Keratinocyte (primary cell): ENCODE data around the gene SFMBT2. TPM values are rescaled to one million over a fixed set of nuclear protein-coding genes. Genes with fewer than 3 reads are reported as not detected.
"Not testable (repeated sequence)": the region's sequence is repeated elsewhere in the genome, so short reads cannot be mapped to it uniquely, and the experiment has no call there.

Source experiments
- DNase-seq: peaks from one replicate; pipeline ENCODE4 v3.0.0-alpha.2; 2011; ENCODE audit warnings: low read depth, missing footprints, low spot score
- FAIRE-seq: peaks from 2 replicates; lab custom pipeline; 2011; peaks lifted over from hg19 to GRCh38; lab: Jason Lieb, UNC
- H2AFZ ChIP-seq: 2 replicates; pipeline ENCODE4 v1.6.0; 2012; ENCODE audit warnings: low read length, control low read depth, inconsistent platforms; ENCODE audit not compliant: control insufficient read depth
- H3K27ac ChIP-seq: 2 replicates; pipeline ENCODE4 v1.5.1; 2011; ENCODE audit warnings: low read length; ENCODE audit not compliant: control insufficient read depth, insufficient read depth
- H3K27me3 ChIP-seq: 3 replicates; pipeline ENCODE4 v1.6.0; 2011; ENCODE audit warnings: low read length; ENCODE audit not compliant: control insufficient read depth, insufficient read depth; ENCODE audit errors: extremely low read depth
- H3K36me3 ChIP-seq, 2 experiments: 2 replicates in 1 of 2; 3 replicates in 1 of 2; pipeline ENCODE4 v1.5.1; 2011; ENCODE audit warnings: low read length in 2 of 2, mild to moderate bottlenecking in 1 of 2; ENCODE audit not compliant: control insufficient read depth in 2 of 2, insufficient read depth in 2 of 2; ENCODE audit errors: extremely low read depth in 1 of 2
- H3K4me1 ChIP-seq: 3 replicates; pipeline ENCODE4 v1.5.1; 2011; ENCODE audit warnings: low read length; ENCODE audit not compliant: control insufficient read depth, insufficient read depth; ENCODE audit errors: extremely low read depth
- H3K4me2 ChIP-seq: 3 replicates; pipeline ENCODE4 v1.6.0; 2011; ENCODE audit warnings: low read depth, low read length; ENCODE audit not compliant: control insufficient read depth, insufficient read depth; ENCODE audit errors: extremely low read depth
- H3K4me3 ChIP-seq, 3 experiments: fragments of 200-600 bp in 1 of 3; sonication (generic) in 1 of 3; 2 replicates in 2 of 3; 3 replicates in 1 of 3; pipeline ENCODE4 v1.5.1; 2011 to 2016; ENCODE audit warnings: low read length in 3 of 3, mild to moderate bottlenecking in 3 of 3, control low read depth in 2 of 3, inconsistent platforms in 1 of 3, low read depth in 1 of 3, mixed read lengths in 1 of 3, mixed run types in 1 of 3, moderate library complexity in 1 of 3; ENCODE audit not compliant: control insufficient read depth in 2 of 3, insufficient read depth in 2 of 3; ENCODE audit errors: extremely low read depth in 1 of 3
- H3K79me2 ChIP-seq: 2 replicates; pipeline ENCODE4 v1.6.0; 2012; ENCODE audit warnings: low read length; ENCODE audit not compliant: control insufficient read depth, insufficient read depth
- H3K9ac ChIP-seq: 3 replicates; pipeline ENCODE4 v1.6.0; 2011; ENCODE audit warnings: low read length; ENCODE audit not compliant: control insufficient read depth, insufficient read depth; ENCODE audit errors: extremely low read depth
- H3K9me1 ChIP-seq: 3 replicates; pipeline ENCODE4 v1.6.0; 2011; ENCODE audit warnings: low read length; ENCODE audit not compliant: control insufficient read depth, insufficient read depth; ENCODE audit errors: extremely low read depth
- H3K9me3 ChIP-seq: 2 replicates; pipeline ENCODE4 v1.5.1; 2012; ENCODE audit warnings: low read depth, low read length; ENCODE audit not compliant: control insufficient read depth
- H4K20me1 ChIP-seq: 3 replicates; pipeline ENCODE4 v1.6.0; 2011; ENCODE audit warnings: low read length; ENCODE audit not compliant: control insufficient read depth, insufficient read depth; ENCODE audit errors: extremely low read depth
- CTCF ChIP-seq, 3 experiments: IDR thresholded peaks in 1 of 3; conservative IDR thresholded peaks in 1 of 3; optimal IDR thresholded peaks in 1 of 3; 2 replicates in 2 of 3; 3 replicates in 1 of 3; pipeline versions ENCODE3 to v1.5.1; 2011; ENCODE audit warnings: low read length in 3 of 3, mild to moderate bottlenecking in 3 of 3, moderate library complexity in 2 of 3, control low read depth in 1 of 3, inconsistent platforms in 1 of 3; ENCODE audit not compliant: insufficient read depth in 2 of 3; ENCODE audit errors: extremely low read depth in 1 of 3
- EZH2 ChIP-seq: IDR thresholded peaks from one replicate; pipeline ENCODE4 v1.6.1; 2012; ENCODE audit warnings: inconsistent platforms, mild to moderate bottlenecking, low read length, moderate library complexity
- dilution Hi-C: fragments of 300-500 bp; cut with MboI; formaldehyde crosslinking; loops from one replicate; pipeline ENCODE4 v1.7.0; 2020; ENCODE audit warnings: low sequenced_read_pairs; ENCODE audit not compliant: extremely low pct_ligation_motif_present
- polyA plus RNA-seq, 5 experiments: library from polyadenylated mRNA; depleted of rRNA in 3 of 5; stranded (reverse) in 3 of 5; stranded (forward) in 1 of 5; unstranded in 1 of 5; fragments of >200 nt; gene quantifications; 1 replicate in 1 of 5; 2 replicates in 3 of 5; 3 replicates in 1 of 5; pipeline versions ENCODE4 v1.2.1 to v1.2.3, GENCODE V29; 2011 to 2012; ENCODE audit warnings: missing spikeins in 2 of 5, low read depth in 1 of 5, low replicate concordance in 1 of 5

Gene SFMBT2
- polyA plus RNA-seq, 1 donor (not counting 4 experiments of a cell fraction or from before 2014, with no cell fraction given) = 0.71 TPM

GRCh38 chr10:7300384-7300971 lies 110.4 kb downstream of the SFMBT2 start:
- no peaks in the 10 kb centered on the region for H3K9me3 ChIP-seq
- H3K4me2 ChIP-seq = no peak overlapping the region
- FAIRE-seq (no peak), DNase-seq (no peak)
- no peaks in the 10 kb centered on the region for H3K4me1 ChIP-seq
- H3K36me3 ChIP-seq = no peaks in the 10 kb centered on the region
- no peak overlapping the region for H2AFZ ChIP-seq
- no peaks in the 10 kb centered on the region for H3K9me1 ChIP-seq
- TF ChIP-seq EZH2 (no peak), CTCF (optimal IDR thresholded peaks at IDR 0.05 in 1 of 3, IDR thresholded peaks at IDR 0.05 in 1 of 3, conservative IDR thresholded peaks at IDR 0.05 in 1 of 3; ENCODE audit: extremely low read depth in 1 of 3, insufficient read depth in 2 of 3, low read length in 3 of 3) (no peak)
- H4K20me1 ChIP-seq = no peaks in the 10 kb centered on the region
- H3K27ac ChIP-seq = no peak overlapping the region
- H3K4me3 ChIP-seq = no peak overlapping the region
- dilution Hi-C loops = no loop called here
- H3K27me3 ChIP-seq = no peaks in the 10 kb centered on the region
- H3K9ac ChIP-seq = no peak overlapping the region
- no peaks in the 10 kb centered on the region for H3K79me2 ChIP-seq

DNA sequence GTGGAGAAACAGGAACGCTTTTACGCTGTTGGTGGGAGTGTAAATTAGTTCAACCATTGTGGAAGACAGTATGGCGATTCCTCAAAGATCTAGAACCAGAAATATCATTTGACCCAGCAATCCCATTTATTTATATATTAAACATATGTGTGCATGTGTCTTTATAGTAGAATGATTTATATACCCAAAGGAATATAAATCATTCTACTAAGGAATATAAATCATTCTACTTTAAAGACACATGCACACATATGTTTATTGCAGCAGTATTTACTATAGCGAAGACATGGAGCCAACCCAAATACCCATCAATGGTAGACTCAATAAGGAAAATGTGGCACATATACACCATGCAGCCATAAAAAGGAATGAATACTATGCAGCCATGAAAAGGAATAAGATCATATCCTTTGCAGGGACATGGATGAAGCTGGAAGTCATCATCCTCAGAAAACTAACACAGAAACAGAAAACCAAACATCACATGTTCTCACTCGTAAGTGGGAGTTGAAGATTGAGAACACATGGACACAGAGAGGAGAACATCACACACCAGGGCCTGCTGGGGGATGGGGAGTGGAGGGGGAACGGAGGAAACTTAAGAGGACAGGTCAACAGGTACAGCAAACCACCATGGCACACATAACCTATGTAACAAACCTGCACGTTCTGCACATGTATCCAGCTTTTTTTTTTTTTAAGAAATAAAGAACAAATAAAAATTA lies 111.1 kb downstream of the SFMBT2 start:
- H3K9me3 ChIP-seq, H3K9ac ChIP-seq, H3K4me1 ChIP-seq, FAIRE-seq, dilution Hi-C loops, H3K27ac ChIP-seq, DNase-seq, H4K20me1 ChIP-seq, H3K4me3 ChIP-seq, H3K27me3 ChIP-seq, H3K4me2 ChIP-seq, H3K36me3 ChIP-seq, H3K9me1 ChIP-seq, H2AFZ ChIP-seq, H3K79me2 ChIP-seq: not testable (repeated sequence)
